DND-41 (cell line): ENCODE measurements around the gene LHCGR.

Experiments
- ATAC-seq: fragments of 200-7000 bp; cut with Tn5 transposase; 3 replicates; pipeline ENCODE4 v1.9.1; 2021; ENCODE audit warnings: low read depth; ENCODE audit not compliant: insufficient read depth
- DNase-seq: peaks from one replicate; pipeline ENCODE4 v3.0.0-alpha.2; 2020
- H2AFZ ChIP-seq: 2 replicates; pipeline ENCODE4 v1.6.0; 2012; ENCODE audit warnings: low read depth, low read length
- H3K27ac ChIP-seq: 2 replicates; pipeline ENCODE4 v1.5.1; 2012; ENCODE audit warnings: low read length, inconsistent platforms
- H3K27me3 ChIP-seq: fragments of 200-600 bp; sonication (generic); 2 replicates; pipeline ENCODE4 v1.6.0; 2012; ENCODE audit warnings: low read length, mild to moderate bottlenecking, inconsistent platforms; ENCODE audit not compliant: insufficient read depth, poor library complexity
- H3K36me3 ChIP-seq: 2 replicates; pipeline ENCODE4 v1.5.1; 2012; ENCODE audit warnings: low read length, inconsistent platforms; ENCODE audit not compliant: insufficient read depth
- H3K4me1 ChIP-seq: 2 replicates; pipeline ENCODE4 v1.5.1; 2012; ENCODE audit warnings: mild to moderate bottlenecking, low read length; ENCODE audit not compliant: insufficient read depth
- H3K4me2 ChIP-seq: 2 replicates; pipeline ENCODE4 v1.6.0; 2012; ENCODE audit warnings: mild to moderate bottlenecking, moderate library complexity, low read length, inconsistent platforms; ENCODE audit not compliant: insufficient read depth
- H3K4me3 ChIP-seq, 2 experiments: fragments of 200-600 bp in 1 of 2; shearing (Covaris generic) in 1 of 2; 2 replicates each; pipeline ENCODE4 v1.5.1; 2012 to 2016; ENCODE audit warnings: inconsistent platforms in 2 of 2, low read length in 2 of 2, mild to moderate bottlenecking in 2 of 2, low read depth in 1 of 2, moderate library complexity in 1 of 2
- H3K79me2 ChIP-seq: 2 replicates; pipeline ENCODE4 v1.6.0; 2012; ENCODE audit warnings: low read length, inconsistent platforms; ENCODE audit not compliant: insufficient read depth
- H3K9ac ChIP-seq: 2 replicates; pipeline ENCODE4 v1.6.0; 2012; ENCODE audit warnings: low read depth, mild to moderate bottlenecking, inconsistent platforms, low read length, moderate library complexity
- H3K9me3 ChIP-seq: 2 replicates; pipeline ENCODE4 v1.5.1; 2012; ENCODE audit warnings: low read length, moderate library complexity, mild to moderate bottlenecking, inconsistent platforms; ENCODE audit not compliant: insufficient read depth, severe bottlenecking
- H4K20me1 ChIP-seq: 2 replicates; pipeline ENCODE4 v1.6.0; 2012; ENCODE audit warnings: low read length; ENCODE audit not compliant: insufficient read depth
- CTCF ChIP-seq: IDR thresholded peaks from 2 replicates; pipeline ENCODE4 v1.5.1; 2012; ENCODE audit warnings: borderline replicate concordance, low read length, moderate library complexity, mild to moderate bottlenecking; ENCODE audit not compliant: poor library complexity, severe bottlenecking; ENCODE audit errors: extremely low read depth
- EZH2 ChIP-seq: IDR thresholded peaks from 3 replicates; pipeline ENCODE4 v1.6.1; 2012; ENCODE audit warnings: borderline replicate concordance, low read depth, mild to moderate bottlenecking, moderate library complexity, low read length, inconsistent platforms; ENCODE audit not compliant: severe bottlenecking

The LHCGR gene

GRCh38 chr2:48770181-48770580, 14.7 kb upstream of the LHCGR start:
- H3K27ac ChIP-seq = no peak overlapping the region
- no peak for ATAC-seq
- DNase-seq = no peak
- H3K9ac ChIP-seq = no peak overlapping the region
- no peaks in the 10 kb centered on the region for H3K4me1 ChIP-seq
- TF ChIP-seq CTCF (no peak), EZH2 (no peak)
- H2AFZ ChIP-seq = no peak overlapping the region
- H3K36me3 ChIP-seq = no peaks in the 10 kb centered on the region
- no peak overlapping the region for H3K4me2 ChIP-seq
- H3K9me3 ChIP-seq = no peaks in the 10 kb centered on the region
- H3K4me3 ChIP-seq = no peak overlapping the region
- no peaks in the 10 kb centered on the region for H4K20me1 ChIP-seq
- H3K79me2 ChIP-seq = no peaks in the 10 kb centered on the region
- peaks cover 6% of the 10 kb centered on the region for H3K27me3 ChIP-seq

- ATAC-seq (no peak), DNase-seq (no peak)
- H3K36me3 ChIP-seq = no peaks in the 10 kb centered on the region
- H4K20me1 ChIP-seq = no peaks in the 10 kb centered on the region
- no peak overlapping the region for H3K4me3 ChIP-seq
- no peak overlapping the region for H3K27ac ChIP-seq
- no peaks in the 10 kb centered on the region for H3K4me1 ChIP-seq
- H3K27me3 ChIP-seq = peaks cover 6% of the 10 kb centered on the region
- H3K9me3 ChIP-seq = no peaks in the 10 kb centered on the region
- H3K4me2 ChIP-seq = no peak overlapping the region
- no peaks in the 10 kb centered on the region for H3K79me2 ChIP-seq
- H2AFZ ChIP-seq = no peak overlapping the region
- TF ChIP-seq CTCF = no peak
- H3K9ac ChIP-seq = no peak overlapping the region
Measured at GRCh38 chr2:48768669-48769068, 13.1 kb upstream of the LHCGR start.

- no peaks in the 10 kb centered on the region for H3K79me2 ChIP-seq
- no peak for TF ChIP-seq EZH2
- TF ChIP-seq CTCF = no peak
- no peaks in the 10 kb centered on the region for H3K9me3 ChIP-seq
- ATAC-seq = no peak
- no peaks in the 10 kb centered on the region for H4K20me1 ChIP-seq
- no peaks in the 10 kb centered on the region for H3K36me3 ChIP-seq
- no peak overlapping the region for H3K27ac ChIP-seq
- H3K27me3 ChIP-seq = no peaks in the 10 kb centered on the region
- H3K9ac ChIP-seq = no peak overlapping the region
- H2AFZ ChIP-seq = no peak overlapping the region
- H3K4me2 ChIP-seq = no peak overlapping the region
- DNase-seq = no peak
- no peak overlapping the region for H3K4me3 ChIP-seq
- H3K4me1 ChIP-seq = no peaks in the 10 kb centered on the region
Measured at GRCh38 chr2:48767330-48767729, 11.8 kb upstream of the LHCGR start.

GRCh38 chr2:48760826-48761225, 5.3 kb upstream of the LHCGR start:
- H4K20me1 ChIP-seq = no peaks in the 10 kb centered on the region
- no peak overlapping the region for H3K27ac ChIP-seq
- H3K4me2 ChIP-seq = no peak overlapping the region
- H3K9ac ChIP-seq = no peak overlapping the region
- no peaks in the 10 kb centered on the region for H3K4me1 ChIP-seq
- H3K36me3 ChIP-seq = no peaks in the 10 kb centered on the region
- TF ChIP-seq EZH2 (no peak), CTCF (no peak)
- no peaks in the 10 kb centered on the region for H3K9me3 ChIP-seq
- H3K27me3 ChIP-seq = no peaks in the 10 kb centered on the region
- DNase-seq (no peak), ATAC-seq (no peak)
- H2AFZ ChIP-seq = no peak overlapping the region
- H3K79me2 ChIP-seq = no peaks in the 10 kb centered on the region
- H3K4me3 ChIP-seq = no peak overlapping the region
